HFFc6 (cell line): ENCODE measurements around the gene CLTA. TPM values are rescaled to one million over a fixed set of nuclear protein-coding genes. Genes with fewer than 3 reads are reported as not detected.
"Not testable (repeated sequence)": the region's sequence is repeated elsewhere in the genome, so short reads cannot be mapped to it uniquely, and the experiment has no call there.

ENCODE experiments used
- DNase-seq: peaks from one replicate; pipeline ENCODE4 v3.0.0-alpha.2; 2018
- H3K27ac Mint-ChIP-seq: 2 replicates; pipeline ENCODE4 v1.8.0; 2020; ENCODE audit warnings: mild to moderate bottlenecking, mixed read lengths
- H3K27me3 Mint-ChIP-seq: 2 replicates; pipeline ENCODE4 v1.8.0; 2021; ENCODE audit warnings: mild to moderate bottlenecking, moderate library complexity, mixed read lengths; ENCODE audit not compliant: insufficient read depth
- H3K36me3 Mint-ChIP-seq: 2 replicates; pipeline ENCODE4 v1.8.0; 2021; ENCODE audit warnings: low read depth, mixed read lengths
- H3K4me1 Mint-ChIP-seq: 2 replicates; pipeline ENCODE4 v1.8.0; 2020; ENCODE audit warnings: low read depth, mixed read lengths
- H3K4me3 Mint-ChIP-seq: 2 replicates; pipeline ENCODE4 v1.8.0; 2020; ENCODE audit warnings: mild to moderate bottlenecking, moderate library complexity, mixed read lengths
- H3K9me3 Mint-ChIP-seq: 2 replicates; pipeline ENCODE4 v1.8.0; 2020; ENCODE audit warnings: mild to moderate bottlenecking, mixed read lengths
- CTCF ChIP-seq: fragments of 200-600 bp; sonication (generic); IDR thresholded peaks from 2 replicates; pipeline ENCODE4 v1.5.0; 2021; ENCODE audit warnings: antibody characterized with exemption, mild to moderate bottlenecking
- total RNA-seq, 6 experiments: library from RNA; stranded (reverse); fragmentation: NEBNext Ultra II Directional; extraction: Animal tissue kit (Norgen Biotek cat#: 25700); gene quantifications; 2 replicates in 1 of 6; 3 replicates in 5 of 6; pipeline ENCODE4 v1.2.3, GENCODE V29; 2021

The CLTA gene
- total RNA-seq, 6 experiments from 2014 or later, result 247 to 272 (median 259) TPM

GRCh38 chr9:36170531-36170930 lies 20.2 kb upstream of the CLTA start:
- no peak for DNase-seq

GRCh38 chr9:36173861-36174260 lies 16.9 kb upstream of the CLTA start:
- Mint-ChIP-seq H3K9me3 (no peaks in the 10 kb centered on the region), H3K27me3 (no peaks in the 10 kb centered on the region; the same call in 1 of the 2 replicates), H3K4me3 (no peak overlapping the region), H3K4me1 (no peaks in the 10 kb centered on the region), H3K27ac (no peak overlapping the region), H3K36me3 (peaks cover 10% of the 10 kb centered on the region)
- no peak for TF ChIP-seq CTCF
- DNase-seq, result no peak

More at GRCh38 chr9:36170531-36170930, 20.2 kb upstream of the CLTA start:
- Mint-ChIP-seq H3K36me3 (peaks cover 10% of the 10 kb centered on the region), H3K4me3 (no peak overlapping the region), H3K9me3 (no peaks in the 10 kb centered on the region), H3K4me1 (peaks cover 14% of the 10 kb centered on the region), H3K27ac (no peak overlapping the region), H3K27me3 (no peaks in the 10 kb centered on the region)
- no peak for TF ChIP-seq CTCF

GRCh38 chr9:36174271-36174670 lies 16.4 kb upstream of the CLTA start:
- DNase-seq, result no peak
- H3K4me1 Mint-ChIP-seq, result no peaks in the 10 kb centered on the region
- peaks cover 9% of the 10 kb centered on the region for H3K36me3 Mint-ChIP-seq
- TF ChIP-seq CTCF, result no peak
- H3K27ac Mint-ChIP-seq, result no peak overlapping the region
- no peaks in the 10 kb centered on the region for H3K9me3 Mint-ChIP-seq
- no peak overlapping the region for H3K4me3 Mint-ChIP-seq
- no peaks in the 10 kb centered on the region; the same call in 1 of the 2 replicates for H3K27me3 Mint-ChIP-seq

- no peaks in the 10 kb centered on the region for H3K4me1 Mint-ChIP-seq
Observed at GRCh38 chr9:36174731-36175130, 16.0 kb upstream of the CLTA start.

GRCh38 chr9:36175209-36175608 lies 15.5 kb upstream of the CLTA start:
- not testable (repeated sequence) for H3K4me1 Mint-ChIP-seq, H3K9me3 Mint-ChIP-seq, DNase-seq, H3K27ac Mint-ChIP-seq, H3K27me3 Mint-ChIP-seq, H3K4me3 Mint-ChIP-seq, H3K36me3 Mint-ChIP-seq

More at GRCh38 chr9:36174731-36175130, 16.0 kb upstream of the CLTA start:
- Mint-ChIP-seq H3K4me3 (no peak overlapping the region), H3K27ac (no peak overlapping the region), H3K36me3 (peaks cover 4% of the 10 kb centered on the region), H3K9me3 (no peaks in the 10 kb centered on the region), H3K27me3 (no peaks in the 10 kb centered on the region; the same call in 1 of the 2 replicates)
- TF ChIP-seq CTCF, result no peak
- no peak for DNase-seq

GRCh38 chr9:36176496-36176895 lies 14.2 kb upstream of the CLTA start:
- H3K4me3 Mint-ChIP-seq, DNase-seq, H3K27ac Mint-ChIP-seq, H3K36me3 Mint-ChIP-seq, H3K9me3 Mint-ChIP-seq, H3K4me1 Mint-ChIP-seq, H3K27me3 Mint-ChIP-seq: not testable (repeated sequence)

GRCh38 chr9:36177571-36177970 lies 13.2 kb upstream of the CLTA start:
- Mint-ChIP-seq H3K36me3 (0 out of 2 replicates have a peak, but pooled peaks cover 4% of the 10 kb centered on the region), H3K4me1 (no peaks in the 10 kb centered on the region), H3K27ac (no peak overlapping the region), H3K27me3 (no peaks in the 10 kb centered on the region; the same call in 1 of the 2 replicates), H3K4me3 (no peak overlapping the region), H3K9me3 (no peaks in the 10 kb centered on the region)
- no peak for DNase-seq
- no peak for TF ChIP-seq CTCF

GRCh38 chr9:36180243-36180642 lies 10.5 kb upstream of the CLTA start:
- not testable (repeated sequence) for H3K4me3 Mint-ChIP-seq

More at GRCh38 chr9:36180243-36180642, 10.5 kb upstream of the CLTA start:
- H3K27ac Mint-ChIP-seq, H3K9me3 Mint-ChIP-seq, H3K27me3 Mint-ChIP-seq, H3K4me1 Mint-ChIP-seq, H3K36me3 Mint-ChIP-seq, DNase-seq: not testable (repeated sequence)
